WTC11 (cell line): ENCODE data around the gene JSRP1. TPM values are rescaled to one million over a fixed set of nuclear protein-coding genes. Genes with fewer than 3 reads are reported as not detected.

ENCODE experiments used
- ATAC-seq: fragments of 200-7000 bp; cut with Tn5 transposase; 2 replicates; pipeline ENCODE4 v1.10.0; 2021; ENCODE audit warnings: mild to moderate bottlenecking, moderate library complexity
- CTCF ChIA-PET: fragments of 300-600 bp; sonication (Branson Sonifier 250); formaldehyde crosslinking; loops from one replicate; lab custom pipeline; 2021; ENCODE audit warnings: antibody characterized with exemption; lab: Charles Lee
- POLR2A ChIA-PET: fragments of 350-600 bp; sonication (Branson Sonifier 250); formaldehyde crosslinking; loops from one replicate; lab custom pipeline; 2021; ENCODE audit warnings: antibody characterized with exemption; lab: Charles Lee
- DNase-seq: peaks from one replicate; pipeline ENCODE4 v3.0.0; 2021; ENCODE audit warnings: low spot score
- H3K27ac Mint-ChIP-seq: 2 replicates; pipeline ENCODE4 v1.8.0; 2021; ENCODE audit warnings: mixed read lengths
- H3K27me3 Mint-ChIP-seq: 2 replicates; pipeline ENCODE4 v1.8.0; 2021; ENCODE audit warnings: low read depth, mild to moderate bottlenecking, moderate library complexity, mixed read lengths
- H3K36me3 Mint-ChIP-seq: 2 replicates; pipeline ENCODE4 v1.8.0; 2021; ENCODE audit warnings: mixed read lengths
- H3K4me1 Mint-ChIP-seq: 2 replicates; pipeline ENCODE4 v1.8.0; 2022; ENCODE audit warnings: mixed read lengths
- H3K4me3 Mint-ChIP-seq: 2 replicates; pipeline ENCODE4 v1.8.0; 2021; ENCODE audit warnings: mild to moderate bottlenecking, moderate library complexity, mixed read lengths
- H3K9me3 Mint-ChIP-seq: 2 replicates; pipeline ENCODE4 v1.8.0; 2021; ENCODE audit warnings: mixed read lengths
- AFF4 ChIP-seq: sonication (generic); formaldehyde crosslinking; IDR thresholded peaks from 2 replicates; pipeline ENCODE4 v1.8.1; 2023; ENCODE audit warnings: mild to moderate bottlenecking, missing genetic modification reagents, borderline replicate concordance
- ATF1 ChIP-seq: sonication (generic); formaldehyde crosslinking; IDR thresholded peaks from 2 replicates; pipeline ENCODE4 v1.8.1; 2023; ENCODE audit warnings: mild to moderate bottlenecking, moderate library complexity, missing genetic modification reagents
- ATF3 ChIP-seq: sonication (generic); formaldehyde crosslinking; conservative IDR thresholded peaks from 2 replicates; pipeline ENCODE4 v1.8.1; 2022; ENCODE audit warnings: mild to moderate bottlenecking, missing genetic modification reagents
- CREB1 ChIP-seq: sonication (generic); formaldehyde crosslinking; IDR thresholded peaks from 2 replicates; pipeline ENCODE4 v1.8.0; 2023; ENCODE audit warnings: mild to moderate bottlenecking, missing genetic modification reagents
- GABPB1 ChIP-seq: sonication (generic); formaldehyde crosslinking; IDR thresholded peaks from 2 replicates; pipeline ENCODE4 v1.8.1; 2023; ENCODE audit warnings: mild to moderate bottlenecking, missing genetic modification reagents
- GTF2I ChIP-seq: fragments of 250-450 bp; sonication (Bioruptor Pico); conservative IDR thresholded peaks from 2 replicates; pipeline ENCODE4 v1.4.0; 2021; ENCODE audit warnings: mild to moderate bottlenecking
- JUN ChIP-seq: sonication (generic); formaldehyde crosslinking; IDR thresholded peaks from 2 replicates; pipeline ENCODE4 v1.8.0; 2023; ENCODE audit warnings: mild to moderate bottlenecking, missing genetic modification reagents
- MLX ChIP-seq: sonication (generic); formaldehyde crosslinking; IDR thresholded peaks from 2 replicates; pipeline ENCODE4 v1.8.1; 2023; ENCODE audit warnings: mild to moderate bottlenecking, missing genetic modification reagents, moderate library complexity
- MYBL2 ChIP-seq: sonication (generic); formaldehyde crosslinking; IDR thresholded peaks from 2 replicates; pipeline ENCODE4 v1.8.1; 2023; ENCODE audit warnings: mild to moderate bottlenecking, moderate library complexity, missing genetic modification reagents
- NR2C2 ChIP-seq: sonication (generic); formaldehyde crosslinking; IDR thresholded peaks from 2 replicates; pipeline ENCODE4 v1.8.0; 2022; ENCODE audit warnings: mild to moderate bottlenecking, missing genetic modification reagents
- NR3C1 ChIP-seq: sonication (generic); formaldehyde crosslinking; conservative IDR thresholded peaks from 2 replicates; pipeline ENCODE4 v1.8.1; 2023; ENCODE audit warnings: low read depth, mild to moderate bottlenecking, missing genetic modification reagents
- OVOL2 ChIP-seq: fragments of 250-450 bp; sonication (Bioruptor Pico); IDR thresholded peaks from 2 replicates; pipeline ENCODE4 v1.9.0; 2021; ENCODE audit warnings: mild to moderate bottlenecking, borderline replicate concordance
- SMAD4 ChIP-seq: sonication (generic); formaldehyde crosslinking; IDR thresholded peaks from 2 replicates; pipeline ENCODE4 v1.8.0; 2022; ENCODE audit warnings: mild to moderate bottlenecking, missing genetic modification reagents
- STAT6 ChIP-seq: sonication (generic); formaldehyde crosslinking; conservative IDR thresholded peaks from 2 replicates; pipeline ENCODE4 v1.8.1; 2023; ENCODE audit warnings: mild to moderate bottlenecking, low read depth, missing genetic modification reagents, moderate library complexity
- TEAD4 ChIP-seq: sonication (generic); formaldehyde crosslinking; IDR thresholded peaks from 2 replicates; pipeline ENCODE4 v1.8.0; 2022; ENCODE audit warnings: mild to moderate bottlenecking, missing genetic modification reagents
- ZBTB21 ChIP-seq: sonication (generic); formaldehyde crosslinking; IDR thresholded peaks from 2 replicates; pipeline ENCODE4 v1.8.1; 2023; ENCODE audit warnings: mild to moderate bottlenecking, missing genetic modification reagents, borderline replicate concordance
- ZBTB43 ChIP-seq: sonication (generic); formaldehyde crosslinking; IDR thresholded peaks from 2 replicates; pipeline ENCODE4 v1.8.1; 2023; ENCODE audit warnings: mild to moderate bottlenecking, missing genetic modification reagents
- ZNF121 ChIP-seq: sonication (generic); formaldehyde crosslinking; IDR thresholded peaks from 2 replicates; pipeline ENCODE4 v1.8.0; 2023; ENCODE audit warnings: missing genetic modification reagents
- ZNF232 ChIP-seq: sonication (generic); formaldehyde crosslinking; IDR thresholded peaks from 2 replicates; pipeline ENCODE4 v1.8.0; 2022; ENCODE audit warnings: mild to moderate bottlenecking, missing genetic modification reagents
- ZNF671 ChIP-seq: fragments of 250-450 bp; sonication (Bioruptor Pico); IDR thresholded peaks from 2 replicates; pipeline ENCODE4 v1.8.0; 2021; ENCODE audit warnings: mild to moderate bottlenecking
- total RNA-seq: library from RNA; stranded (reverse); gene quantifications from 3 replicates; pipeline ENCODE4 v1.2.3, GENCODE V29; 2021

The JSRP1 gene
- total RNA-seq, 1 experiment from 2014 or later: 0.33 TPM

GRCh38 chr19:2233601-2234280, 22.5 kb downstream of the JSRP1 start:
- no peak overlapping the region for H3K27ac Mint-ChIP-seq
- CTCF ChIA-PET: interaction anchor here (0.6 to 2.2 kb wide), 4 partner anchors 12 to 82 kb away, joined by 3 to 7 read pairs (median 4); no protein-coding TSS in a partner anchor
- H3K36me3 Mint-ChIP-seq: peaks cover 20% of the 10 kb centered on the region; the same call in 1 of the 2 replicates
- H3K4me3 Mint-ChIP-seq: peak overlapping the region; percentile 93
- no peak for ATAC-seq
- peaks cover 19% of the 10 kb centered on the region for H3K4me1 Mint-ChIP-seq
- no peak for DNase-seq
- H3K27me3 Mint-ChIP-seq: peaks cover 5% of the 10 kb centered on the region; the same call in 1 of the 2 replicates
- POLR2A ChIA-PET: no interaction called here
- no peak for TF ChIP-seq ATF3 (CRISPR knock-in tag)
- no peak for TF ChIP-seq ZBTB21 (CRISPR knock-in tag)
- TF ChIP-seq AFF4 (CRISPR knock-in tag): no peak
- no peak for TF ChIP-seq GTF2I (CRISPR knock-in tag)
- no peak for TF ChIP-seq STAT6
- TF ChIP-seq ZNF121: no peak
- no peak for TF ChIP-seq GABPB1 (CRISPR knock-in tag)
- TF ChIP-seq OVOL2 (CRISPR knock-in tag): no peak
- TF ChIP-seq NR2C2 (CRISPR knock-in tag): no peak
- no peak for TF ChIP-seq ZNF232 (CRISPR knock-in tag)
- no peak for TF ChIP-seq ZBTB43 (CRISPR knock-in tag)
- no peak for TF ChIP-seq NR3C1 (CRISPR knock-in tag)
- no peak for TF ChIP-seq ZNF671 (CRISPR knock-in tag)
- TF ChIP-seq CREB1 (CRISPR knock-in tag): no peak
- TF ChIP-seq JUN: no peak
- TF ChIP-seq TEAD4 (CRISPR knock-in tag): no peak
- no peak for TF ChIP-seq MLX (CRISPR knock-in tag)
- no peak for TF ChIP-seq SMAD4 (CRISPR knock-in tag)
- TF ChIP-seq ATF1: no peak
- TF ChIP-seq MYBL2 (CRISPR knock-in tag): no peak
- H3K9me3 Mint-ChIP-seq: no peaks in the 10 kb centered on the region
